OCI-LY1 (cell line): ENCODE measurements around the gene RAD54L.
"Not testable (repeated sequence)": the region's sequence is repeated elsewhere in the genome, so short reads cannot be mapped to it uniquely, and the experiment has no call there.

Experiments
- H2AFZ ChIP-seq: fragments of 200-600 bp; sonication (generic), shearing (Covaris generic); 2 replicates; pipeline ENCODE4 v1.6.0; 2014; ENCODE audit warnings: antibody characterized with exemption, mild to moderate bottlenecking, low read length
- H3F3A ChIP-seq: fragments of 200-600 bp; sonication (generic), shearing (Covaris generic); 2 replicates; pipeline ENCODE4 v1.6.0; 2014; ENCODE audit warnings: mild to moderate bottlenecking, antibody characterized with exemption, low read length, moderate library complexity; ENCODE audit not compliant: insufficient read depth
- H3K27ac ChIP-seq: fragments of 200-600 bp; sonication (generic); 2 replicates; pipeline ENCODE4 v1.5.1; 2014; ENCODE audit warnings: low read length, mixed run types, mild to moderate bottlenecking, low read depth; ENCODE audit not compliant: poor library complexity, severe bottlenecking
- H3K27me3 ChIP-seq: fragments of 200-600 bp; sonication (generic); 2 replicates; pipeline ENCODE4 v1.6.0; 2014; ENCODE audit warnings: antibody characterized with exemption, mild to moderate bottlenecking, low read length, moderate library complexity; ENCODE audit not compliant: insufficient read depth
- H3K36me3 ChIP-seq: fragments of 200-600 bp; sonication (generic); 2 replicates; pipeline ENCODE4 v1.6.1; 2014; ENCODE audit warnings: mild to moderate bottlenecking, antibody characterized with exemption, low read length, moderate library complexity, mixed read lengths; ENCODE audit not compliant: insufficient read depth
- H3K4me1 ChIP-seq: fragments of 200-600 bp; sonication (generic); 2 replicates; pipeline ENCODE4 v1.5.1; 2014; ENCODE audit warnings: mild to moderate bottlenecking, low read length, moderate library complexity; ENCODE audit not compliant: insufficient read depth, severe bottlenecking
- H3K4me2 ChIP-seq: fragments of 200-600 bp; sonication (generic), shearing (Covaris generic); 2 replicates; pipeline ENCODE4 v1.6.1; 2014; ENCODE audit warnings: low read length
- H3K4me3 ChIP-seq: fragments of 200-600 bp; sonication (generic); 2 replicates; pipeline ENCODE4 v1.5.1; 2014; ENCODE audit warnings: low read length, low read depth, mild to moderate bottlenecking, mixed read lengths; ENCODE audit not compliant: poor library complexity, severe bottlenecking
- H3K79me2 ChIP-seq: fragments of 200-600 bp; shearing (Covaris generic); 2 replicates; pipeline ENCODE4 v1.6.1; 2016; ENCODE audit warnings: mixed run types, low read length, mixed read lengths; ENCODE audit not compliant: insufficient read depth
- H3K9ac ChIP-seq: fragments of 200-600 bp; sonication (generic), shearing (Covaris generic); 2 replicates; pipeline ENCODE4 v1.6.1; 2014; ENCODE audit warnings: mild to moderate bottlenecking, low read length, mixed read lengths
- H3K9me2 ChIP-seq: fragments of 200-600 bp; sonication (generic), shearing (Covaris generic); 2 replicates; pipeline ENCODE4 v1.6.1; 2014; ENCODE audit warnings: low read depth, mild to moderate bottlenecking, low read length, mixed read lengths
- H3K9me3 ChIP-seq: fragments of 200-600 bp; shearing (Covaris generic); 2 replicates; pipeline ENCODE4 v1.6.1; 2014; ENCODE audit warnings: low read length, mixed read lengths
- H4K20me1 ChIP-seq: fragments of 200-600 bp; sonication (generic), shearing (Covaris generic); 2 replicates; pipeline ENCODE4 v1.6.0; 2016; ENCODE audit warnings: mild to moderate bottlenecking, low read length; ENCODE audit not compliant: insufficient read depth
- CTCF ChIP-seq: fragments of 200-600 bp; sonication (generic), shearing (Covaris generic); IDR thresholded peaks from 2 replicates; pipeline ENCODE4 v1.5.1; 2017; ENCODE audit warnings: mild to moderate bottlenecking, antibody characterized with exemption, low read length, moderate library complexity, mixed read lengths
- EZH2 ChIP-seq: fragments of 200-600 bp; sonication (generic), shearing (Covaris generic); IDR thresholded peaks from 2 replicates; pipeline ENCODE4 v1.8.0; 2017; ENCODE audit warnings: borderline replicate concordance, mixed run types, mild to moderate bottlenecking, antibody characterized with exemption, low read length, moderate library complexity, mixed read lengths

Gene RAD54L

GRCh38 chr1:46223472-46223943 is 24.1 kb upstream of the RAD54L start:
- no peaks in the 10 kb centered on the region for H3K9me3 ChIP-seq
- H4K20me1 ChIP-seq: no peaks in the 10 kb centered on the region
- H3K27me3 ChIP-seq: no peaks in the 10 kb centered on the region
- no peaks in the 10 kb centered on the region for H3K9me2 ChIP-seq
- peaks cover 8% of the 10 kb centered on the region for H3K4me1 ChIP-seq
- TF ChIP-seq EZH2 (no peak), CTCF (peak; percentile 99)
- no peak overlapping the region for H3K27ac ChIP-seq
- H3K36me3 ChIP-seq: no peaks in the 10 kb centered on the region
- H3K4me3 ChIP-seq: no peak overlapping the region
- H2AFZ ChIP-seq: no peak overlapping the region
- no peak overlapping the region for H3K9ac ChIP-seq
- H3F3A ChIP-seq: 0 out of 2 replicates have a peak, but pooled peaks cover 3% of the 10 kb centered on the region
- no peaks in the 10 kb centered on the region for H3K79me2 ChIP-seq
- H3K4me2 ChIP-seq: peak overlapping the region; percentile 22; the same call in 1 of the 2 replicates

GRCh38 chr1:46224966-46225365 is 22.6 kb upstream of the RAD54L start:
- Histone ChIP-seq H3K4me1 (peaks cover 8% of the 10 kb centered on the region), H3K36me3 (no peaks in the 10 kb centered on the region), H3K4me2 (no peak overlapping the region), H3K9me2 (no peaks in the 10 kb centered on the region), H3K27me3 (no peaks in the 10 kb centered on the region), H3K9me3 (no peaks in the 10 kb centered on the region), H2AFZ (no peak overlapping the region), H3F3A (0 out of 2 replicates have a peak, but pooled peaks cover 3% of the 10 kb centered on the region), H3K4me3 (no peak overlapping the region), H4K20me1 (no peaks in the 10 kb centered on the region), H3K79me2 (no peaks in the 10 kb centered on the region), H3K9ac (no peak overlapping the region), H3K27ac (no peak overlapping the region)
- TF ChIP-seq CTCF (no peak), EZH2 (no peak)

GRCh38 chr1:46231231-46231630 is 16.3 kb upstream of the RAD54L start:
- H3K27me3 ChIP-seq, H3K4me3 ChIP-seq, H3F3A ChIP-seq, H3K4me1 ChIP-seq, H3K36me3 ChIP-seq, H3K9me3 ChIP-seq, H3K4me2 ChIP-seq, H2AFZ ChIP-seq, H3K9ac ChIP-seq, H3K9me2 ChIP-seq, H3K27ac ChIP-seq, H3K79me2 ChIP-seq, H4K20me1 ChIP-seq: not testable (repeated sequence)

- H3K27ac ChIP-seq: no peak overlapping the region
- H3K4me2 ChIP-seq: no peak overlapping the region
- H3K9ac ChIP-seq: no peak overlapping the region
- no peaks in the 10 kb centered on the region for H3K79me2 ChIP-seq
- no peaks in the 10 kb centered on the region for H4K20me1 ChIP-seq
- H3F3A ChIP-seq: no peaks in the 10 kb centered on the region
- H2AFZ ChIP-seq: no peak overlapping the region
- H3K9me3 ChIP-seq: peaks cover 9% of the 10 kb centered on the region
- no peak overlapping the region for H3K4me3 ChIP-seq
- no peak for TF ChIP-seq CTCF
- TF ChIP-seq EZH2: no peak
- H3K9me2 ChIP-seq: no peaks in the 10 kb centered on the region
- H3K4me1 ChIP-seq: no peaks in the 10 kb centered on the region
- no peaks in the 10 kb centered on the region; the same call in 1 of the 2 replicates for H3K36me3 ChIP-seq
- H3K27me3 ChIP-seq: no peaks in the 10 kb centered on the region
Measured at GRCh38 chr1:46236882-46237281, 10.7 kb upstream of the RAD54L start.

- not testable (repeated sequence) for H3K27me3 ChIP-seq, H3K79me2 ChIP-seq, H3K9ac ChIP-seq, H3K4me2 ChIP-seq, H4K20me1 ChIP-seq, H3K4me3 ChIP-seq, H3K4me1 ChIP-seq, H3K36me3 ChIP-seq, H3K9me2 ChIP-seq, H3K9me3 ChIP-seq, H2AFZ ChIP-seq, H3K27ac ChIP-seq, H3F3A ChIP-seq
Measured at GRCh38 chr1:46238865-46239264, 8.7 kb upstream of the RAD54L start.
